Activated naive CD4-positive, alpha-beta T cell treated with anti-CD3 and anti-CD28 coated beads, Interleukin-2, amount 50 U/mL, for 24 hours (primary cell): ENCODE measurements around the gene COQ9.
"Not testable (repeated sequence)": the region's sequence is repeated elsewhere in the genome, so short reads cannot be mapped to it uniquely, and the experiment has no call there.

ENCODE experiments used
- H3K27ac Mint-ChIP-seq: one replicate; pipeline ENCODE4 v1.8.0; 2021; ENCODE audit warnings: mild to moderate bottlenecking, mixed read lengths
- H3K27me3 Mint-ChIP-seq: one replicate; pipeline ENCODE4 v1.8.0; 2021; ENCODE audit warnings: mixed read lengths
- H3K36me3 Mint-ChIP-seq: one replicate; pipeline ENCODE4 v1.8.0; 2021; ENCODE audit warnings: mixed read lengths
- H3K4me1 Mint-ChIP-seq: one replicate; pipeline ENCODE4 v1.8.0; 2021; ENCODE audit warnings: mixed read lengths
- H3K4me3 Mint-ChIP-seq: one replicate; pipeline ENCODE4 v1.8.0; 2021; ENCODE audit warnings: mild to moderate bottlenecking, mixed read lengths
- H3K9me3 Mint-ChIP-seq: one replicate; pipeline ENCODE4 v1.8.0; 2021; ENCODE audit warnings: mixed read lengths

Gene COQ9, protein sequence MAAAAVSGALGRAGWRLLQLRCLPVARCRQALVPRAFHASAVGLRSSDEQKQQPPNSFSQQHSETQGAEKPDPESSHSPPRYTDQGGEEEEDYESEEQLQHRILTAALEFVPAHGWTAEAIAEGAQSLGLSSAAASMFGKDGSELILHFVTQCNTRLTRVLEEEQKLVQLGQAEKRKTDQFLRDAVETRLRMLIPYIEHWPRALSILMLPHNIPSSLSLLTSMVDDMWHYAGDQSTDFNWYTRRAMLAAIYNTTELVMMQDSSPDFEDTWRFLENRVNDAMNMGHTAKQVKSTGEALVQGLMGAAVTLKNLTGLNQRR

DNA sequence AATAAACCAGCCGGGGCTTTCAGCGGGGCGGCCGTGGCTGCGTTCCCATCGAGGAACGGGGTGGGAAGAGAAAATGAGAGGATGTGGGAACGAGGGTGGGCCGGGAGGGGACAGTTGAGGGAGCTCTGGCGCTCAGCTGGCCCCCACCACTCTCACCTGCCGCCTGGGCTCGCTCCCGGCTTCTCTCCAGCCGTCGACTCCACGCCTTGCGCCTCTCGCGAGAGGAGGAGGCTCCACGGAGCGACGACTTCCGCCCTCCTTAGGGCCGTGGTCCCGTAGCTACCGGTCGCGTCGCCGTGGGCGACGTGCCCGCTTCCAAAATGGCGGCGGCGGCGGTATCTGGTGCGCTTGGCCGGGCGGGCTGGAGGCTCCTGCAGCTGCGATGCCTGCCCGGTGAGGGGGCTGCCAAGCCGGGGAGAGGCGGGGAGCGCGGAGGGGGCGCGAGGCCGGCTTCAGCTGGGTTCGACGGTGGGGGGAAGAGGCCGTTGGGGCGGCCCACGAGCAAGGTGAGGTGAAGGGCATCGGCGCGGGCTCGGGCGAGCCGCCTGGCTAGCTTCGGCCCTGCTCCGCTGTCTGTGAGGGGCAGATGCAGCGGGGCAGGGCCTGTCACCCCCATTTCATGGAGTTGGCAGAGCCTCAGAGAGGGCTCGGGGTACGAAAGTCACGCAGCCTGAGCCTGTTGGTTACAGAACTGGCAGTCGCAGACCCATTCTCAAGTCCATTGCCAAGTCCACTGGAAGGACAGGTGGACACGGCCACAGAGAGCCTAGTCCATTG is at the start of gene COQ9, which contains the start of gene CIAPIN1:
Gene COQ9, plus strand, starts transcription at position 294 of the 777 bp plus-strand sequence. Its CDS starts 27 bp downstream, at position 321.
Gene CIAPIN1, minus strand, starts transcription at position 200 of the 777 bp plus-strand sequence. CDS start 6,457 bp downstream, outside the sequence.
- Mint-ChIP-seq H3K36me3 (peaks cover 2% of the 10 kb centered on the region), H3K27ac (peak within 1 kb of the TSS; percentile 88), H3K27me3 (no peaks in the 10 kb centered on the region), H3K9me3 (no peaks in the 10 kb centered on the region), H3K4me1 (peaks cover 48% of the 10 kb centered on the region), H3K4me3 (peak within 1 kb of the TSS; percentile 95)

DNA sequence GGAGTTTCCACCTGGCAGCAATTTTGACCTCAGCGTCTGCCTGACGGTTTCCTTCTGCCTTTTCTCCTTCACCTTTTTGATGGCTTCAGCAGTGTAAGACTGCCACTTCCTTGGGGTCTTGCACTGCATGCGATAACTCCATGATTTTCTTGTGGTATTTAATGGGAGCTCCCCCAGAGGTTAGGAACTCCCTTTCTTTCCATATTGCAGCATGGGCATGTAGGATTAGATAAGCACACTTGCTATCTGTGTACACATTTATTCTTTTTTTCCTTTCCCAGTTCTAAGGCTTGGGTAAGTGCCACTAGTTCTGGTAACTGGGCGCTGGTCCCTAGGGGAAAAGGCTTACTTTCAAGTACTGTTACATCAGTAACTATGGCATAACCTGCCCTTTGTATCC is 49.8 kb upstream of the COQ9 start:
- not testable (repeated sequence) for H3K36me3 Mint-ChIP-seq, H3K27me3 Mint-ChIP-seq, H3K4me3 Mint-ChIP-seq, H3K9me3 Mint-ChIP-seq, H3K4me1 Mint-ChIP-seq, H3K27ac Mint-ChIP-seq

DNA sequence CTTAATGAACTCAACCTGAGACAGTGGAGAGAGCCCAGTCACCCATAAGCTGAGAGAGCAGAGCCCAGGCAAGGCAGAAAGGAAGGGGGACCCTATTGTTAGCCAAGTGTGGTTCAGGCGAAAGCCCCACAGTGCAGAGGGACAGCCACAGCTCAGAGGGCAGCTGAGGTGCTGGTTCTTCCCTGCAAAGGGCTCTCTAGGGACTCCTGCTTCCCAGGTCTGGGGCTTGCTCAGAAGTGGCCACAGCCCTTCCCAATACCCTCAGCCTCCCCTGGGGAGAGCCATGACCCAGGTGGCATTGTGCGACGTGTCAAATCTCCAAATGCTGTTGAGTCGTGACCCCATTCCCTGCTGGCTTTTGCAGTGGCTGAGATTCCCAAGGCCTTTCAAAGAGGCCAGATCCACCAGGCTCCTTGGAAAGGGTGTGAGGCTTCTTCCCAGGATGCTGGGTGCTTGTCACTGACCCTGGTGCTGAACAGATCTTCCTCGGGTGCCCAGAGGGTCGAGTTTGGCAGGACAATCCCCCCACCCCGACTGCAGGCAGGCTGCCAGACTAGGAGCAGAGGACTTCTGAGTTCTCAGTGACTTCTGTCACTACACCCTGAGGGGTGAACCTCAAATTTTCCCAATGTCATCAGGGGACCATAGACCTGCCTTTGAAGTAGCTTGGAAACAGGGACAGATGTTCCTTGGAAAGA is 45.2 kb upstream of the COQ9 start:
- no peaks in the 10 kb centered on the region for H3K4me1 Mint-ChIP-seq
- no peaks in the 10 kb centered on the region for H3K27me3 Mint-ChIP-seq
- H3K4me3 Mint-ChIP-seq: no peak overlapping the region
- H3K9me3 Mint-ChIP-seq: no peaks in the 10 kb centered on the region
- no peak overlapping the region for H3K27ac Mint-ChIP-seq
- H3K36me3 Mint-ChIP-seq: no peaks in the 10 kb centered on the region

DNA sequence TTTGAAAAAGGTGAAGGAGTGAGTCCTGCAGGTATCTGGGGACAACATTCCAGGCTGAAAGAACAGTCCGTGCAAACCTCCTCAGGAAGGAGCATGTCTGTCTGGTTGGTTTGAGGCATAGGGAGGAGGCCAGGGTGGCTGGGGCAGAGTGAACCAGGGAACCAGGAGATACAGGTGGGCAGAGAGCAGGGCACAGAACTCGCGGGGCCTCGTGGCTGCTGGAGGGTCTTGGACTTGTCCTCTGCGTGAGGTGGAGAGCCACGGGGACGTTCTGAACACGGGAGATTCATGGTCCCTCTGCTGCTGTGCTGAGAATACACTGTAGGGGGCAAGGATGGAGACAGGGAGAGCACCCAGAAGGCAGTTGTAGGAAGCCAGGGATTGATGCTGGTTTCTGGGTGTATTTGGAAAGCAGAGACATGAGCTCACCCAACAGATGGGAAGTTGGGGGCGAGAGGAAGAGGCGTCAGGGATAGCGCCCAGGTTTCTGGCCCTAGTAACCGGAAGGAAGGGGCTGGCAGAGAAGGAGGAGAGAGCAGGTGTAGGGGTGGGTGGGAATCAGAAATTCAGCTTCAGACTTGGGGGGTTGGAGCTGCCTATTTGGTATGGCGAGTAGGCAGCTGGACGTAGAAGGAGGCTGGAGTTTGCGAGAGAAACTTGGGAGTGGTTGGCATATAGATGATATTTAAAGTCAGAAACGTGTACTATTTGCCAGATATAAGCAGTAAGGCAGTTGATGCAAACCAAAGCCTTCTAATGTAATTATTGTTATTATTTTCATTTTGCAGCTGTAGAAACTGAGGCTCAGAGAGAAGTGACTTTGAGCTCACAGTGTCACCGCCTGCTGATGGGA is 43.1 kb upstream of the COQ9 start, which contains the start of gene CCL17:
Gene CCL17, plus strand, starts transcription at position 803 of the 853 bp plus-strand sequence. CDS start 9,166 bp downstream, outside the sequence.
- Mint-ChIP-seq H3K27me3 (no peaks in the 10 kb centered on the region), H3K27ac (peak within 1 kb of the TSS; percentile 8), H3K9me3 (no peaks in the 10 kb centered on the region), H3K4me3 (no peak within 1 kb of the TSS), H3K4me1 (no peaks in the 10 kb centered on the region), H3K36me3 (no peaks in the 10 kb centered on the region)

DNA sequence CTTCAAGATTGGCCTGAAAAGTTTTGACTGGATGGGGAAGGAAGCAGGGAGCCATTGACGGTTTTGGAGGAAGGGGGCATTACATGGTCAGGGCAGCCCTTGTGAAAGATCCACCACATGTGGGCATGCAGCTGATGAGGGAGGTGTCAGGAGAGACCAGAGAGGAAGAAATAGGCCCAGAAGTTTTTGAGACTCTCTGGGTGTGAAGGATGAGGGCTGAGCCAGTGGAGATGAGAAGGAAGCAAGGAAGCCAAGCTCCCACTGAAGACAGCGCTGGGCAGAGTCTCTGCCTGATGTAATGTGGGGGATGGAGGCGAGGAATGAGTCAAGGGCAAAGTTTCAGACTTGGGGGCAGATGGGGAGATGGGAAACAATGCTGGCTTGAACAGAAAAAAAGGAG is 42.2 kb upstream of the COQ9 start:
- H3K9me3 Mint-ChIP-seq: no peaks in the 10 kb centered on the region
- H3K36me3 Mint-ChIP-seq: no peaks in the 10 kb centered on the region
- H3K27ac Mint-ChIP-seq: no peak overlapping the region
- H3K4me1 Mint-ChIP-seq: no peaks in the 10 kb centered on the region
- no peaks in the 10 kb centered on the region for H3K27me3 Mint-ChIP-seq
- no peak overlapping the region for H3K4me3 Mint-ChIP-seq

DNA sequence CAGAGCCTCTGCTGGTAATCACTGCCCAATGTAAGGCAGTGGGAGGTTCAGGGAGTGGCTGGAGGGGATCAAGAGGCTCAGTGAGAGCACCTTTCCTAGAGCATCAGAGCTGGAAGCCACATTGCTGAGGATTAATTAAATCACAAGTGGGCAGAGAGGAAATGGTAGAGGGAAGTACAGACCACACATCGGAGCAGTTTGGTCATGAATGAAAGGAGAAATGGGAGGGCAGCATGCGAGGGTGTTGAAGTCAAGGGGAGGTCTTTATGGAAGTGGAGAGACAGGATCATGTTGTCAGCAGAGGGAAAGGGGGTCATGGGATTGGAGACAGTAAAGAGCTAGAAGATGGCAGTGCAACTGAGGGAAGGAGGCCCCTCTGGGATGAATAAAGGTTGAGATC is 40.4 kb upstream of the COQ9 start:
- H3K27me3 Mint-ChIP-seq: no peaks in the 10 kb centered on the region
- no peak overlapping the region for H3K27ac Mint-ChIP-seq
- no peaks in the 10 kb centered on the region for H3K4me1 Mint-ChIP-seq
- H3K4me3 Mint-ChIP-seq: no peak overlapping the region
- H3K36me3 Mint-ChIP-seq: no peaks in the 10 kb centered on the region
- H3K9me3 Mint-ChIP-seq: no peaks in the 10 kb centered on the region

DNA sequence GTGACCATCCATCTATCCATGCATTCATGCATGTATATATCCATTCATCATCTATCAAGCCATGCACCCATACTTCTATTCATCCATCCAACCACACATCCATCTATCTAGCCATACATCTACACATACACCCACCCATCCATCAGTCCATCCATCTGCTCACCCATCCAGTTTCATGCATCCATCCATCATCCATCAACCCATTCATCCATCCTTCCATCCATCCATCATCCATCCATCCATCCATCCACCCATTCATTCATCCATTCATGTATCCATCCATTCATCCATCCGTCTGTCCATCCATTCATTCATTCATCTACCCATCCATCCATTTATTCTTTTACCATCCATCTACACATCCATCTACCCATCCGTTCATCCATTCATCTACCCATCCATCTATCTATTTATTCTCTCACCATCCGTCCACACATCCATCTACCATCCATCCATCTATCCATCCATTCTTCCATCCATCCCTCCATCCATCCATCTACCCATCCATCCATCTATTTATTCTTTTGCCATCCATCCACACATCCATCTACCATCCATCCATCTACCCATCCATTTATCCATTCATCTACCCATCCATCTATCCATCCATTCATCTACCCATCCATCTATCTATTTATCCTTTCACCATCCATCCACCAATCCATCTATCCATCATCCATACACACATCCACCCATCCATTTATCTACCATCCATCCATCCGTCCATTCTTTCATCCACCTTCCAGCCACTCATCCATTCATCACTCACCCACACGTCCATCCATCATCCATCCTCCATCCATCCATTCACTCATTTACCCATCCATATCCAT is 39.5 kb upstream of the COQ9 start:
- no peaks in the 10 kb centered on the region for H3K4me1 Mint-ChIP-seq
- H3K36me3 Mint-ChIP-seq: no peaks in the 10 kb centered on the region
- no peaks in the 10 kb centered on the region for H3K9me3 Mint-ChIP-seq
- H3K27ac Mint-ChIP-seq: no peak overlapping the region
- no peaks in the 10 kb centered on the region for H3K27me3 Mint-ChIP-seq
- no peak overlapping the region for H3K4me3 Mint-ChIP-seq

DNA sequence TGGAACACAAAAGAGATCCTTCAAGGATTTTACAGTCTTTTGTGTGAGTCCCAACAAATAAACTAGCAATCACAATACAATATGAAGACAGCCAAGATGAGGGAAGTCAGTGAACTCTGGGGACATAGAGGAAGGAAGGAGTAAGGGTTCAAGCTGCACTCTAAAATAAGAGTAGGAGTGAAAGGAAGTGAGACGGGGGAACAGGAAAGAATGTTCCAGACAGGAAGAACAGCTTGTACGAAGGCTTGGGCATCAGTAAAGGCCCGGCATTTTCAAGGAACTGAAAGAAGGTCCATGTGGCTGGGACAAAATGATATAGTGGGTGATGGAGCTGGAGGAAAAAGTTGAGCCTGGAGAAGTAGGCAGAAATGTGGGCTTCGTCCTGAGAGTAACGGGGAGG is 38.2 kb upstream of the COQ9 start:
- Mint-ChIP-seq H3K9me3 (no peaks in the 10 kb centered on the region), H3K4me1 (no peaks in the 10 kb centered on the region), H3K36me3 (no peaks in the 10 kb centered on the region), H3K27me3 (no peaks in the 10 kb centered on the region), H3K27ac (no peak overlapping the region), H3K4me3 (no peak overlapping the region)

DNA sequence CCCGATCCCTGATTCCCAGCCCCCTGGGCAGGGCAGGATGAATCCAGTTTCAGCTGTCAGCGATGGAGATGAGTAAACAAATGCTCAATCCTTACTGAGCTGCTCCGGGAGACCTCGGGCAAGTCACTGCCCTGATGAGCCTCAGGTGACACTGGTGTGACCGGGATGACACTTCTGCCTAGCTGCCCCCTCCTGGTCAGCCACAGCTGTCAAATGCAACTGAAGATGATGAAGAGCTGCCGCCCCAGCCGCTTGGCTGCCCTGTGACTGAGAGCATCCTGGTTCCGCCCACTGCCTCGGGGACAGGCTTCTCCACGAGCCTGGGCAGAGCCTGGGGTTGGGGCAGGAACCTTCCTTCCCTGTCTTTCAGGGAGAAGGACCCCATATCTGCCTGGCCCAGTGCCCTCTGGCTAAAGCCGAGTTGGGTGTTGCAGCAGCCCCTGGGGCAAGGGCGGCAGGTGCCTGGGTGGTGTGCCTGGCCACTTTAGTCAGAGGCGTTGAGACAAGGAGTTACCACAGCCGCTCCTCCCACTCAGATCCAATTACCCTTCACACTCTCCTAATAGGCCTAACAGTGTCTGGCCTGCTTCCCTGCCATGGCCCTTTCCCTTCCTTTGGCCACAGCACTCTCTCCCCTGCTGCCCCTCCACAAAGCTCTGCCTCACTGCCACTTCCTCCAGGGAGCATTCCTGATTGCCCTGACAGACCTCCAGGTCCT is 37.2 kb upstream of the COQ9 start:
- no peaks in the 10 kb centered on the region for H3K27me3 Mint-ChIP-seq
- H3K4me3 Mint-ChIP-seq: no peak overlapping the region
- no peak overlapping the region for H3K27ac Mint-ChIP-seq
- H3K36me3 Mint-ChIP-seq: no peaks in the 10 kb centered on the region
- H3K4me1 Mint-ChIP-seq: no peaks in the 10 kb centered on the region
- H3K9me3 Mint-ChIP-seq: no peaks in the 10 kb centered on the region

DNA sequence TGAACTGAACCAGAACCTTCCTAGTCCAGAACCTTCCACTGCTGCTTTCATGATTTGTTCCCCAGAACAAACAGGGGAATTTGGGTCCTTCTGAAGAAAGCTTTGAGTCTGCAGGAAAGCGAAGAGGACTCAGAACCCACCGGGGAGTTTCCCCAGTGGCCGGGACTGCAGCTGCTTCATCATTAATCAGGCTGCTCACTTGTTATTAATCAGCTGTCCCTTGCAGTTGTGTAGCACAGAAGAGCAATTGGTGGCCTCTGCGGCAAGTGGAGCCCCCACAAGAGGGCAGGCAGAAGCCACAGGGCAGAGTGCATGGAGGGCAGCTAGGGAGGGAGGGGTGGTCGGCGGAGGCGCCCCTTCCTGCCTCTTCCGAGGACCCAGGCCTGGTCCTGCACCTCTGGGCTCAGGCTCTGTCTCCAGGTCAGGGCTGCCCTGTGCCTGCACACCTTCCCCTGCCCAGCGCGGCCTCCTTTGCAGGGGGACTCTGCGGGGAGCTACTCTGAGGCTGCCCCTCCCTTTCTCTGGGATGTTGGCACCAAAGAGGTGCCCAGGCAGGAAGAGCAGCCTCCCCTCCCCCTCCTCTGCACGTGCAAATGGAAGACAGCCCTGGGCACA is 35.8 kb upstream of the COQ9 start:
- H3K27ac Mint-ChIP-seq: no peak overlapping the region
- no peaks in the 10 kb centered on the region for H3K27me3 Mint-ChIP-seq
- H3K36me3 Mint-ChIP-seq: no peaks in the 10 kb centered on the region
- H3K9me3 Mint-ChIP-seq: no peaks in the 10 kb centered on the region
- H3K4me3 Mint-ChIP-seq: no peak overlapping the region
- H3K4me1 Mint-ChIP-seq: no peaks in the 10 kb centered on the region

DNA sequence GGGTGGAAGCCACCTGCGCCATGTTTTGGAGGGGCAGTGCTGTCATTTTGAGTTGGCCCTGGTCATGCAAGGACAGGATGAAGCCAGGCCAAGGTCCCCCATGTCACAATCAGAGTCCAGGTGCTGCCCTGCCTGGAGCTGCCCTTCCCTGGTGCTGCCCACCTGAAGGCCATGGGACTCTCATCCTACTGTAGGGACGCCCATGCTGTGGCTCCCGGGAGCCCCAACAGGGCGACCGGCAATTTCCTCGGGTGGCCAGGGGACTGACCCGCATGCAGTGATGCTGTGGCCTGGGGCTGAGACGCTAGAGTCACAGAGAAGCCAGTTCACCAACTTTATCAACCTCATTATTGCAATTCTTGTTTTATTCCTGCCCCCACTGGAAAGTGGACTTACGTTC is 34.7 kb upstream of the COQ9 start:
- Mint-ChIP-seq H3K9me3 (no peaks in the 10 kb centered on the region), H3K36me3 (no peaks in the 10 kb centered on the region), H3K4me3 (no peak overlapping the region), H3K27ac (no peak overlapping the region), H3K4me1 (peaks cover 6% of the 10 kb centered on the region), H3K27me3 (no peaks in the 10 kb centered on the region)

DNA sequence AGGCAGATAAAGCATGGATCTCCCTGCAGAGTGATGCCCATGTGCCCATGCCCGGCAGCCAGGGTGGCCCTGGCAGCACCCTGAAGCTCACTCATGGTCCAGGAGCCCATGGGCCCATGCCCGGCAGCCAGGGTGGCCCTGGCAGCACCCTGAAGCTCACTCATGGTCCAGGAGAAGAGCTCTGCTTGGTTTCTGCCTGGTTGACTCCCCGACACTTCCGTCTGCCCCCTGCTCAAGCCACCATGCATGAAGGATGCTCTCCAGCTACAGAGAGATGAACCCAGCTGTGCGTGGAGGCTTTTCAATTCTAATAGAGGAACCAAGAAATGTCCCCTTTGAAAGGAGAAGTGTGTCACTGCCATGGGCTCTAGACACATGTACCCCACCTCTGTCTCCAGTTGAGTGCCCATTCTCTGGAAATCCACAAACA is 34.0 kb upstream of the COQ9 start:
- peaks cover 11% of the 10 kb centered on the region for H3K4me1 Mint-ChIP-seq
- no peaks in the 10 kb centered on the region for H3K36me3 Mint-ChIP-seq
- H3K27ac Mint-ChIP-seq: no peak overlapping the region
- no peaks in the 10 kb centered on the region for H3K27me3 Mint-ChIP-seq
- no peak overlapping the region for H3K4me3 Mint-ChIP-seq
- no peaks in the 10 kb centered on the region for H3K9me3 Mint-ChIP-seq

DNA sequence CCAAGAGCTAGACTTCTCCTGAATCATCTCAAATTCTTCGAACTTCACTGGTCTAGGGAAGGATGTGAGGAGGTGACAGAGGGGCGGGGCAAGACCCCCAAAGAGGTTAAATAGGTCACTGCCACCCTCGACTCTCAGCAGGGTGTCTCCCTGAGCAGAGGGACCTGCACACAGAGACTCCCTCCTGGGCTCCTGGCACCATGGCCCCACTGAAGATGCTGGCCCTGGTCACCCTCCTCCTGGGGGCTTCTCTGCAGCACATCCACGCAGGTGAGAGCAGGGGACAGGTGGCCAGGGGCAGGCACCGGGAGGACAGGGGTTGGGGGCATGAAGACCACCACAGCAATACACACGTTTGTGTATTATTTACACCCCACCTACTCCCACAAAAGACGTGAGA is 33.5 kb upstream of the COQ9 start:
- Mint-ChIP-seq H3K4me3 (no peak overlapping the region), H3K27me3 (no peaks in the 10 kb centered on the region), H3K9me3 (no peaks in the 10 kb centered on the region)

More for the DNA sequence above, 33.5 kb upstream of the COQ9 start:
- Mint-ChIP-seq H3K36me3 (no peaks in the 10 kb centered on the region), H3K27ac (no peak overlapping the region), H3K4me1 (peaks cover 15% of the 10 kb centered on the region)
